K562 (cell line): ENCODE measurements around the gene SUMO3.

Experiments
- DPF2 ChIP-seq: fragments of 450-650 bp; IDR thresholded peaks from 2 replicates; pipeline ENCODE4 v1.6.1; 2016
- GTF2A2 ChIP-seq: IDR thresholded peaks from 2 replicates; pipeline ENCODE4 v1.6.1; 2016; ENCODE audit warnings: mild to moderate bottlenecking, missing genetic modification characterization, missing compliant biosample characterization
- MAZ ChIP-seq, 2 experiments: fragments of 450-650 bp in 1 of 2; sonication (generic) in 1 of 2; formaldehyde crosslinking; IDR thresholded peaks in 1 of 2; conservative IDR thresholded peaks in 1 of 2; 2 replicates each; pipeline versions ENCODE4 v1.4.0 to v1.5.0; 2020; ENCODE audit warnings: mild to moderate bottlenecking in 1 of 2, missing genetic modification reagents in 1 of 2
- POLR2AphosphoS2 ChIP-seq: IDR thresholded peaks from 2 replicates; pipeline ENCODE4 v1.6.1; 2012; ENCODE audit warnings: low read length, improper control_type of control experiment
- POLR2AphosphoS5 ChIP-seq: IDR thresholded peaks from 2 replicates; pipeline ENCODE4 v1.6.1; 2011; ENCODE audit warnings: mild to moderate bottlenecking, low read depth, low read length, moderate library complexity; ENCODE audit not compliant: control insufficient read depth, insufficient read depth
- TF ChIP-seq, protein P1 (sequence below), 3 experiments: IDR thresholded peaks in 2 of 3; conservative IDR thresholded peaks in 1 of 3; 2 replicates each; pipeline ENCODE4 v1.5.1; 2011 to 2012; ENCODE audit warnings: low read length in 3 of 3, mild to moderate bottlenecking in 3 of 3, control low read depth in 2 of 3, improper control_type of control experiment in 1 of 3, inconsistent platforms in 1 of 3, low read depth in 1 of 3, mixed read lengths in 1 of 3, moderate library complexity in 1 of 3; ENCODE audit not compliant: insufficient read depth in 2 of 3
- TF ChIP-seq, protein P2 (sequence below): fragments of 450-650 bp; formaldehyde crosslinking; IDR thresholded peaks from 2 replicates; pipeline ENCODE4 v1.4.0; 2022; ENCODE audit warnings: missing genetic modification characterization
- TF ChIP-seq, protein P3 (sequence below): sonication (generic); formaldehyde crosslinking; IDR thresholded peaks from 2 replicates; pipeline ENCODE4 v1.8.1; 2023; ENCODE audit warnings: mild to moderate bottlenecking, missing genetic modification reagents

DNA sequence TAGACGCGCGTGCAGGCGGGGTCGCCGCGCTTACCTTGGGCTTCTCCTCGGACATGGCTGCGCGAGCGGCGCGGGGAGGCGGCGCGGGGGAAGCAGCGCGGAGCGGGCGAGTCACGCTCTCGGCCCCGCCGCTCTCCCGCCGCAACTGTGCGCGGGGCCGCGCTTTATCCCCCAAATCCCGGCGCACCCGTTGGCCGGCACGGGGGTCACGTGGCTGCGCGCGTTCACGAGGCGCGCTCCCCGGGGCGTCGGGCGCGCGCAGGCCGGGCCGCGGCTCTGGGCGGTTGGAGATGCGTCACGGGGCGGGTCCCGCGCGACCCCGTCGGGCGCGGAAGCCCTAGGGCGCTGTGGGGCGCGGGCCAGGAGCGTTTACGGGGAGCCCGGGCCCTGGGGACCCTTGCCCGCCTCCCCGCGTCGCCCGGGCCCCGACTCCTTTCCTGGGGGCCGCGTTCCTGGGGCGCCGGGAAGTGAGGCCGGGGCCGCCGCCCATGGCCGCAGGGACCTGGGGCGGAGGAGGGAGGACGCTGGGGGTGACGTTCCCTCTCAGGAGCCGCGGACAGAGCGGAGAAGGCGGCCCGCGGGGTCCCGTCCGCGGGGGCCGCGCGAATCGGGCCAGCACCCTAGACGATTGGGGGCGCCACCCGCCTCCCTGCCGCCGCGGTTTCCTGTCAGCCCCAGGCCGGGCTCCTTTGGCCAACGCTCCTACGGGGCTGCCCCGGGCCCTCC is at the start of gene SUMO3:
- TF ChIP-seq, protein P1, sequence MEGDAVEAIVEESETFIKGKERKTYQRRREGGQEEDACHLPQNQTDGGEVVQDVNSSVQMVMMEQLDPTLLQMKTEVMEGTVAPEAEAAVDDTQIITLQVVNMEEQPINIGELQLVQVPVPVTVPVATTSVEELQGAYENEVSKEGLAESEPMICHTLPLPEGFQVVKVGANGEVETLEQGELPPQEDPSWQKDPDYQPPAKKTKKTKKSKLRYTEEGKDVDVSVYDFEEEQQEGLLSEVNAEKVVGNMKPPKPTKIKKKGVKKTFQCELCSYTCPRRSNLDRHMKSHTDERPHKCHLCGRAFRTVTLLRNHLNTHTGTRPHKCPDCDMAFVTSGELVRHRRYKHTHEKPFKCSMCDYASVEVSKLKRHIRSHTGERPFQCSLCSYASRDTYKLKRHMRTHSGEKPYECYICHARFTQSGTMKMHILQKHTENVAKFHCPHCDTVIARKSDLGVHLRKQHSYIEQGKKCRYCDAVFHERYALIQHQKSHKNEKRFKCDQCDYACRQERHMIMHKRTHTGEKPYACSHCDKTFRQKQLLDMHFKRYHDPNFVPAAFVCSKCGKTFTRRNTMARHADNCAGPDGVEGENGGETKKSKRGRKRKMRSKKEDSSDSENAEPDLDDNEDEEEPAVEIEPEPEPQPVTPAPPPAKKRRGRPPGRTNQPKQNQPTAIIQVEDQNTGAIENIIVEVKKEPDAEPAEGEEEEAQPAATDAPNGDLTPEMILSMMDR (IDR thresholded peaks at IDR 0.05 in 2 of 3, conservative IDR thresholded peaks at IDR 0.05 in 1 of 3; ENCODE audit: insufficient read depth in 2 of 3, low read depth in 1 of 3, low read length in 3 of 3), result 0 out of 6 replicates have a peak, but pooled peaks of 1 of the 3 experiments have one; percentile 13
- TF ChIP-seq MAZ (CRISPR knock-in tag; conservative IDR thresholded peaks at IDR 0.05 in 1 of 2, IDR thresholded peaks at IDR 0.05 in 1 of 2) (peak; percentile 2 to 94), POLR2AphosphoS5 (peak; percentile 66), DPF2 (no peak), GTF2A2 (tag) (no peak), POLR2AphosphoS2 (no peak)
- TF ChIP-seq, protein P2, sequence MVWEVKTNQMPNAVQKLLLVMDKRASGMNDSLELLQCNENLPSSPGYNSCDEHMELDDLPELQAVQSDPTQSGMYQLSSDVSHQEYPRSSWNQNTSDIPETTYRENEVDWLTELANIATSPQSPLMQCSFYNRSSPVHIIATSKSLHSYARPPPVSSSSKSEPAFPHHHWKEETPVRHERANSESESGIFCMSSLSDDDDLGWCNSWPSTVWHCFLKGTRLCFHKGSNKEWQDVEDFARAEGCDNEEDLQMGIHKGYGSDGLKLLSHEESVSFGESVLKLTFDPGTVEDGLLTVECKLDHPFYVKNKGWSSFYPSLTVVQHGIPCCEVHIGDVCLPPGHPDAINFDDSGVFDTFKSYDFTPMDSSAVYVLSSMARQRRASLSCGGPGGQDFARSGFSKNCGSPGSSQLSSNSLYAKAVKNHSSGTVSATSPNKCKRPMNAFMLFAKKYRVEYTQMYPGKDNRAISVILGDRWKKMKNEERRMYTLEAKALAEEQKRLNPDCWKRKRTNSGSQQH (CRISPR knock-in tag), result peak; percentile 80
- TF ChIP-seq, protein P3, sequence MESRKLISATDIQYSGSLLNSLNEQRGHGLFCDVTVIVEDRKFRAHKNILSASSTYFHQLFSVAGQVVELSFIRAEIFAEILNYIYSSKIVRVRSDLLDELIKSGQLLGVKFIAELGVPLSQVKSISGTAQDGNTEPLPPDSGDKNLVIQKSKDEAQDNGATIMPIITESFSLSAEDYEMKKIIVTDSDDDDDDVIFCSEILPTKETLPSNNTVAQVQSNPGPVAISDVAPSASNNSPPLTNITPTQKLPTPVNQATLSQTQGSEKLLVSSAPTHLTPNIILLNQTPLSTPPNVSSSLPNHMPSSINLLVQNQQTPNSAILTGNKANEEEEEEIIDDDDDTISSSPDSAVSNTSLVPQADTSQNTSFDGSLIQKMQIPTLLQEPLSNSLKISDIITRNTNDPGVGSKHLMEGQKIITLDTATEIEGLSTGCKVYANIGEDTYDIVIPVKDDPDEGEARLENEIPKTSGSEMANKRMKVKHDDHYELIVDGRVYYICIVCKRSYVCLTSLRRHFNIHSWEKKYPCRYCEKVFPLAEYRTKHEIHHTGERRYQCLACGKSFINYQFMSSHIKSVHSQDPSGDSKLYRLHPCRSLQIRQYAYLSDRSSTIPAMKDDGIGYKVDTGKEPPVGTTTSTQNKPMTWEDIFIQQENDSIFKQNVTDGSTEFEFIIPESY (CRISPR knock-in tag), result no peak
